ENCODE data around the gene UVRAG.

UVRAG gene

GRCh38 chr11:75800136-75800675 is 14.8 kb upstream of the UVRAG start:
- no peak overlapping the region for H2AFZ ChIP-seq (ENCODE audit: low read depth)

GRCh38 chr11:75800728-75801361 is 14.2 kb upstream of the UVRAG start:
- H3K27me3 ChIP-seq (ENCODE audit: insufficient read depth, low read depth) = no peaks in the 10 kb centered on the region
- H3K4me3 ChIP-seq (IDR thresholded peaks at IDR 0.05; ENCODE audit: insufficient read depth, low read depth, low read length) = no peak overlapping the region
- no peaks in the 10 kb centered on the region for H3K79me2 ChIP-seq (ENCODE audit: insufficient read depth, low read depth)
- H3K27ac ChIP-seq = peak overlapping the region; percentile 3; the same call in 1 of the 2 replicates
- no peak overlapping the region for H2AFZ ChIP-seq (ENCODE audit: low read depth)
- no peaks in the 10 kb centered on the region for H4K20me1 ChIP-seq (ENCODE audit: insufficient read depth)
- peaks cover 25% of the 10 kb centered on the region for H3K4me1 ChIP-seq (ENCODE audit: low read depth, poor library complexity, severe bottlenecking)
- H3K36me3 ChIP-seq (ENCODE audit: insufficient read depth) = no peaks in the 10 kb centered on the region
- no peak overlapping the region for H3K9ac ChIP-seq
- H3K4me2 ChIP-seq = peak overlapping the region; percentile 16; the same call in 1 of the 2 replicates
- no peak for TF ChIP-seq CTCF (conservative IDR thresholded peaks at IDR 0.05; ENCODE audit: low read depth, low read length)

More at GRCh38 chr11:75800136-75800675, 14.8 kb upstream of the UVRAG start:
- Histone ChIP-seq H4K20me1 (ENCODE audit: insufficient read depth) (no peaks in the 10 kb centered on the region), H3K36me3 (ENCODE audit: insufficient read depth) (no peaks in the 10 kb centered on the region), H3K27ac (no peak overlapping the region), H3K4me1 (ENCODE audit: low read depth, poor library complexity, severe bottlenecking) (peaks cover 25% of the 10 kb centered on the region), H3K4me3 (IDR thresholded peaks at IDR 0.05; ENCODE audit: insufficient read depth, low read depth, low read length) (no peak overlapping the region), H3K27me3 (ENCODE audit: insufficient read depth, low read depth) (no peaks in the 10 kb centered on the region), H3K79me2 (ENCODE audit: insufficient read depth, low read depth) (no peaks in the 10 kb centered on the region), H3K4me2 (no peak overlapping the region; the same call in 1 of the 2 replicates), H3K9ac (no peak overlapping the region)
- TF ChIP-seq CTCF (conservative IDR thresholded peaks at IDR 0.05; ENCODE audit: low read depth, low read length) = no peak

GRCh38 chr11:75801362-75802020 is 13.5 kb upstream of the UVRAG start:
- no peak for TF ChIP-seq CTCF (conservative IDR thresholded peaks at IDR 0.05; ENCODE audit: low read depth, low read length)
- peaks cover 25% of the 10 kb centered on the region for H3K4me1 ChIP-seq (ENCODE audit: low read depth, poor library complexity, severe bottlenecking)
- no peak overlapping the region for H3K4me3 ChIP-seq (IDR thresholded peaks at IDR 0.05; ENCODE audit: insufficient read depth, low read depth, low read length)
- H3K4me2 ChIP-seq = peak overlapping the region; percentile 16; the same call in 1 of the 2 replicates
- H3K27me3 ChIP-seq (ENCODE audit: insufficient read depth, low read depth) = no peaks in the 10 kb centered on the region
- no peak overlapping the region for H3K9ac ChIP-seq
- H3K79me2 ChIP-seq (ENCODE audit: insufficient read depth, low read depth) = no peaks in the 10 kb centered on the region
- H3K27ac ChIP-seq = peak overlapping the region; percentile 3; the same call in 1 of the 2 replicates
- no peaks in the 10 kb centered on the region for H4K20me1 ChIP-seq (ENCODE audit: insufficient read depth)
- H2AFZ ChIP-seq (ENCODE audit: low read depth) = no peak overlapping the region
- H3K36me3 ChIP-seq (ENCODE audit: insufficient read depth) = no peaks in the 10 kb centered on the region

- no peaks in the 10 kb centered on the region for H4K20me1 ChIP-seq (ENCODE audit: insufficient read depth)
- peak overlapping the region; percentile 3; the same call in 1 of the 2 replicates for H3K27ac ChIP-seq
- no peak overlapping the region for H3K4me3 ChIP-seq (IDR thresholded peaks at IDR 0.05; ENCODE audit: insufficient read depth, low read depth, low read length)
- no peak overlapping the region for H3K9ac ChIP-seq
- no peak overlapping the region for H2AFZ ChIP-seq (ENCODE audit: low read depth)
- no peak overlapping the region; the same call in 1 of the 2 replicates for H3K4me2 ChIP-seq
- H3K4me1 ChIP-seq (ENCODE audit: low read depth, poor library complexity, severe bottlenecking) = peaks cover 25% of the 10 kb centered on the region
- no peaks in the 10 kb centered on the region for H3K79me2 ChIP-seq (ENCODE audit: insufficient read depth, low read depth)
- TF ChIP-seq CTCF (conservative IDR thresholded peaks at IDR 0.05; ENCODE audit: low read depth, low read length) = no peak
- H3K27me3 ChIP-seq (ENCODE audit: insufficient read depth, low read depth) = no peaks in the 10 kb centered on the region
- H3K36me3 ChIP-seq (ENCODE audit: insufficient read depth) = no peaks in the 10 kb centered on the region
Observed at GRCh38 chr11:75802021-75802912, 12.7 kb upstream of the UVRAG start.
